GM19328 (cell line): ENCODE measurements around the gene HMBS.
"Not testable (repeated sequence)": the region's sequence is repeated elsewhere in the genome, so short reads cannot be mapped to it uniquely, and the experiment has no call there.

Experiments
- ATAC-seq: cut with Tn5 transposase; IDR thresholded peaks from one replicate; pipeline ENCODE4 v1.9.1; 2021; ENCODE audit warnings: mild to moderate bottlenecking, moderate library complexity; ENCODE audit not compliant: unreplicated experiment

The HMBS gene

GRCh38 chr11:119118227-119118626 is 33.5 kb downstream of the HMBS start:
- ATAC-seq, result no peak

GRCh38 chr11:119118946-119119345 is 34.3 kb downstream of the HMBS start:
- ATAC-seq, result no peak

GRCh38 chr11:119120639-119121007 is 35.9 kb downstream of the HMBS start:
- ATAC-seq, result no peak

- peak; percentile 96 for ATAC-seq
These were observed 36.5 kb downstream of the HMBS start, which contains the start of gene HINFP for GRCh38 chr11:119121008-119121810. Gene HINFP, plus strand, starts transcription at chr11:119121580. Its CDS starts 5,365 bp downstream, at chr11:119126945.

- ATAC-seq, result no peak
These were observed 37.1 kb downstream of the HMBS start for GRCh38 chr11:119121811-119122124.

GRCh38 chr11:119125821-119126220 is 41.1 kb downstream of the HMBS start:
- ATAC-seq, result no peak

- no peak for ATAC-seq
These were observed 42.1 kb downstream of the HMBS start for GRCh38 chr11:119126675-119127268.

- no peak for ATAC-seq
These were observed 46.0 kb downstream of the HMBS start for GRCh38 chr11:119130662-119131061.

- ATAC-seq, result no peak
These were observed 49.8 kb downstream of the HMBS start for GRCh38 chr11:119134389-119134978.

GRCh38 chr11:119139276-119139675 is 54.6 kb downstream of the HMBS start:
- ATAC-seq, result not testable (repeated sequence)
